ENCODE results near the gene ANKUB1. TPM values are rescaled to one million over a fixed set of nuclear protein-coding genes. Genes with fewer than 3 reads are reported as not detected.

The ANKUB1 gene
- total RNA-seq, 1 donor from 2014 or later: not detected

DNA sequence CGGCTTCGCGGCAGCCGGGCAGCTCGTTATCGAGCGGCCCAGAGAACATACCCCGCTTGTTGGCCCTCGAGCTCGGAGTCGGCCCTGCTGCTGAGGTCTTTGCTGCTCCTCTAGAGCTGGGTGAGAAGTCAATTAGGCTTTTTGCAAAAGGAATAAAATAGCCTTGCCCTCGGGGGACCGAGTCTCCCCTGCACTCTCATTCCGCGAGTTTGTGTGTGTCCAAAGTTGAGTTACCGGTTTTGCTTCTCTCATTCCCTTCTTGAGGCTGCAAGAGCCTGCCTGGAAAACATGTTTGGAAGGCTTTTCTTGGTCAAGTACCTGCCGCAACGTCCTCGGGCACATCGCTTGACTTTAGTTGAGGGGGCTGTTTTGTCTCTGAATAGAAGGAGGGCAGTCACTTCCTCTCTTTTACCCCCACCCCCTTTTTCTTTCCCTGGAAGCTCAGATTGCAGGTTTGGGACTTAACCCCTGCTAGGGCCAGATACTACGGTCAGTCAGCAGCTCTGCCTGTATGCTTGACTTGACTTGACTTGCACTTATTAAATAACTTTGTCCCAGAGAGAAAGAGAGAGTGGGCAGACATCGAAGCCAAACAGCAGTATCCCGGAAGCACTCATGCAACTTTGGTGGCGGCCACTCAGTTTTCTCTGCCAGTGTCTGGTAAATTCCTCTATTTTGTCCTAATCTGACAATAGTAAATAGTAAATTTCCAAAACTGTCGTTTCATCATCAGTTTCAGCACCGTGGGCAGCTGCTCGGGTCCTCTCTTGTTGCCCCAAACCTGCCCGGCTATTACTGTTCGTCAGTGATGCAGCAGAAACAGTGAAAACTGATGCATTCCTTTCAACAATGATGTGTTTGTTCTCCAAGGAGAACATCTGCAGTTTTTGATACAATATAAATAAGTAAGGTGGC is 21.3 kb upstream of the ANKUB1 start:
- Mint-ChIP-seq H3K4me1 (peaks cover 44% of the 10 kb centered on the region), H3K27me3 (ENCODE audit: low read depth) (peaks cover 3% of the 10 kb centered on the region), H3K27ac (ENCODE audit: unreplicated experiment) (peak overlapping the region; percentile 96), H3K9me3 (no peaks in the 10 kb centered on the region), H3K36me3 (ENCODE audit: low read depth) (no peaks in the 10 kb centered on the region), H3K4me3 (peak overlapping the region; percentile 99)
- DNase-seq (ENCODE audit: low read depth, low spot score): no peak
- TF ChIP-seq, protein P1, sequence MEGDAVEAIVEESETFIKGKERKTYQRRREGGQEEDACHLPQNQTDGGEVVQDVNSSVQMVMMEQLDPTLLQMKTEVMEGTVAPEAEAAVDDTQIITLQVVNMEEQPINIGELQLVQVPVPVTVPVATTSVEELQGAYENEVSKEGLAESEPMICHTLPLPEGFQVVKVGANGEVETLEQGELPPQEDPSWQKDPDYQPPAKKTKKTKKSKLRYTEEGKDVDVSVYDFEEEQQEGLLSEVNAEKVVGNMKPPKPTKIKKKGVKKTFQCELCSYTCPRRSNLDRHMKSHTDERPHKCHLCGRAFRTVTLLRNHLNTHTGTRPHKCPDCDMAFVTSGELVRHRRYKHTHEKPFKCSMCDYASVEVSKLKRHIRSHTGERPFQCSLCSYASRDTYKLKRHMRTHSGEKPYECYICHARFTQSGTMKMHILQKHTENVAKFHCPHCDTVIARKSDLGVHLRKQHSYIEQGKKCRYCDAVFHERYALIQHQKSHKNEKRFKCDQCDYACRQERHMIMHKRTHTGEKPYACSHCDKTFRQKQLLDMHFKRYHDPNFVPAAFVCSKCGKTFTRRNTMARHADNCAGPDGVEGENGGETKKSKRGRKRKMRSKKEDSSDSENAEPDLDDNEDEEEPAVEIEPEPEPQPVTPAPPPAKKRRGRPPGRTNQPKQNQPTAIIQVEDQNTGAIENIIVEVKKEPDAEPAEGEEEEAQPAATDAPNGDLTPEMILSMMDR (conservative IDR thresholded peaks at IDR 0.05): no peak

DNA sequence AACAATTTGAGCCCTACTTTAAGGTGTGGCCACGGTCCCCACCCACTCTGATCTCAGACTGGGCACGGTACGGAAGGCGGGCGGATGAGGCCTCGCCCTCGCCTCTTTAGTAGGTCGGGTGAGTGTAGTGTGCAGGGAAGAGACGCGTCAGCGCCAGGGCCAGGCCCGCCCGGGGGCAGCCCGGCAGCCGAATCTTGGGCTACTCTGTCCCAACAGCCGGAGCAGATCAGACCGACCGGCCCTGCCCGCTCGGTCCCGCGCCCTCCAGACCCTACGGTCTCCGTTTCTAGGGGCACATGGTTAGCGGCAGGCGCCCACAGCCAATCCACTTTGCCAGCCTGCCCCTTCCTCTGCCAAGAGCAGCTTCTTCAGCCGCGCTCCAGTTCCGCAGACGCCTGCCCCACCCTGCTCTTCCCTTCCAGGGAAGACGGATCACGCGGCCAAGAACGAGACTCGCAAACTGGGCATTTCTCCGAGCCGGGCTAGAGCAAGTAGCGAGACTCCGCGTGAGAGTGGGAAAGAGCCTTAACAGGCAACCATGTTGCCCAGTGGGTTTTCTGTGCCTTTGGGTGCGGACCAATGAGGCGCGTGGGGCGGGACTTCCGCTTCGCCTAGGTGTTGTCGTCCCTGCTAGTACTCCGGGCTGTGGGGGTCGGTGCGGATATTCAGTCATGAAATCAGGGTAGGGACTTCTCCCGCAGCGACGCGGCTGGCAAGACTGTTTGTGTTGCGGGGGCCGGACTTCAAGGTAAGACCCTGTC is 20.4 kb upstream of the ANKUB1 start, which contains the start of gene RNF13:
Gene RNF13, plus strand, starts transcription at position 610 of the 761 bp plus-strand sequence. CDS start 32,812 bp downstream, outside the sequence.
- Mint-ChIP-seq H3K4me3 (peak within 1 kb of the TSS; percentile 99), H3K27me3 (ENCODE audit: low read depth) (peaks cover 5% of the 10 kb centered on the region), H3K4me1 (peaks cover 48% of the 10 kb centered on the region), H3K27ac (ENCODE audit: unreplicated experiment) (peak within 1 kb of the TSS; percentile 96), H3K36me3 (ENCODE audit: low read depth) (no peaks in the 10 kb centered on the region), H3K9me3 (no peaks in the 10 kb centered on the region)
- TF ChIP-seq, protein P1 (conservative IDR thresholded peaks at IDR 0.05): no peak
- DNase-seq (ENCODE audit: low read depth, low spot score): peak; percentile 86

DNA sequence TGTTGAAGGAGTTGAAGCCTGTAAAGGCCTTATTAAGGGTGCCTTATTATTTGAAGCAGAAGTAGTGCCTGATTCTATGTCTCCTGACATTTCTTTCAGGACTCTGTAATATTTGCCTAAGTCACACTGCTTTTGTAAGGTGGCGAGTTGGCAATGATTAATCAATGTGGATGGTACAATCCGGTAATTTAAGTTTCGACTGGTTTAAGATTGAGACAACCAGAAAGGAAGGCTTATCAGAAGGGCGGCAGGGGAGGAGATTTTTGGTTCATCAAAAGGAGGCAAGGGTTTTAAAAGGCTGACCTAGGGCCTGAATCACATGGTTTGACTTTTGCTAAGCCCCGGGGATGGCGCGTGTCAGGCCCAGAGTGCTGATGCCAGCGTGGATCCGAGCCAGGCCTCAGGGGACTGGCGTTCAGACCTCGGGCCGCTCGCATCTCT is 19.8 kb upstream of the ANKUB1 start:
- no peaks in the 10 kb centered on the region for H3K9me3 Mint-ChIP-seq
- peaks cover 45% of the 10 kb centered on the region for H3K4me1 Mint-ChIP-seq
- H3K36me3 Mint-ChIP-seq (ENCODE audit: low read depth): no peaks in the 10 kb centered on the region
- no peak for DNase-seq (ENCODE audit: low read depth, low spot score)
- H3K4me3 Mint-ChIP-seq: peak overlapping the region; percentile 99
- peak overlapping the region; percentile 37 for H3K27ac Mint-ChIP-seq (ENCODE audit: unreplicated experiment)
- peaks cover 5% of the 10 kb centered on the region for H3K27me3 Mint-ChIP-seq (ENCODE audit: low read depth)
- TF ChIP-seq, protein P1 (conservative IDR thresholded peaks at IDR 0.05): no peak

DNA sequence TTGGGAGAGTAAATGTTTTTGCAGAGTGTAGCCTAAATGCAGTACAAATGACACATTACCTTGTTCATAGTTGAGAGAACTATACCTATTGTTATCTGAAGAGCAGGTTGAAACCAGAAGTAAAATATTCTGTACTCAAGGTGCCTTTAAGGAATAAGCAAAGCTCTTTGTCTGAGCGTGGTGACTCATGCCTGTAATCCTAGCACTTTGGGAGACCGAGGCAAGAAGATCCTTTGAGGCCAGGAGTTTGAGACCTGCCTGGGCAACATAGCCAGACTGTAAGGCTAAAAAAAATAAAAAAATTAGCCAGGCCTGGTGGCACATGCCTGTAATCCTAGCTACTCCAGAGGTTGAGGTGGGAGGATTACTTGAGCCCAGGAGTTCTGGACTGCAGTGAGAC is 18.5 kb upstream of the ANKUB1 start:
- peaks cover under 1% of the 10 kb centered on the region for H3K9me3 Mint-ChIP-seq
- peaks cover 11% of the 10 kb centered on the region for H3K27me3 Mint-ChIP-seq (ENCODE audit: low read depth)
- TF ChIP-seq, protein P1 (conservative IDR thresholded peaks at IDR 0.05): no peak
- H3K36me3 Mint-ChIP-seq (ENCODE audit: low read depth): no peaks in the 10 kb centered on the region
- H3K27ac Mint-ChIP-seq (ENCODE audit: unreplicated experiment): no peak overlapping the region
- peaks cover 34% of the 10 kb centered on the region for H3K4me1 Mint-ChIP-seq
- DNase-seq (ENCODE audit: low read depth, low spot score): no peak
- H3K4me3 Mint-ChIP-seq: peak overlapping the region; percentile 29

DNA sequence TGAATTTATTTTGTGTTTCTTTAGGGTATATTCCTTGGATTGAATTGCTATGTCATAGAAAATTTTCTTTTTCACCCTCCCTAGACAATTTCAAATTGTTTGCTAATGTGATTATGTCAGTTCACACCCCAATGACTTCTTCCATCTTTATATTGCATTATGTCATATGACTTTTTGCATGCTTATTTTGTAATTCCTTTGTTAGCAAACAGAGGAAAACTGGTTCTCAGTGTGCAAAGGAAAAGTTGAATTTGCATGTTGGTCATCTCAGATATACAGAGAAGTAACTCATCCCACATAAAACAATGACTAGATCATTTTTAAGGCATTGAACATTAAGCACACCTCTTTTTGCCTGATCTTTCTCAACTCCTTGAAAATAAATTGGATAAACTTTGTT is 17.3 kb upstream of the ANKUB1 start:
- Mint-ChIP-seq H3K9me3 (peaks cover 3% of the 10 kb centered on the region), H3K27ac (ENCODE audit: unreplicated experiment) (no peak overlapping the region), H3K4me3 (peak overlapping the region; percentile 17), H3K4me1 (peaks cover 23% of the 10 kb centered on the region), H3K27me3 (ENCODE audit: low read depth) (peaks cover 18% of the 10 kb centered on the region), H3K36me3 (ENCODE audit: low read depth) (no peaks in the 10 kb centered on the region)
- DNase-seq (ENCODE audit: low read depth, low spot score): no peak
- TF ChIP-seq, protein P1 (conservative IDR thresholded peaks at IDR 0.05): no peak
